RPMI8226 (cell line): Measurements from ENCODE around the gene CLC.
"Not testable (repeated sequence)": the region's sequence is repeated elsewhere in the genome, so short reads cannot be mapped to it uniquely, and the experiment has no call there.

ENCODE experiments used
- DNase-seq: peaks from one replicate; pipeline ENCODE4 v3.0.0-alpha.2; 2015

CLC gene

DNA sequence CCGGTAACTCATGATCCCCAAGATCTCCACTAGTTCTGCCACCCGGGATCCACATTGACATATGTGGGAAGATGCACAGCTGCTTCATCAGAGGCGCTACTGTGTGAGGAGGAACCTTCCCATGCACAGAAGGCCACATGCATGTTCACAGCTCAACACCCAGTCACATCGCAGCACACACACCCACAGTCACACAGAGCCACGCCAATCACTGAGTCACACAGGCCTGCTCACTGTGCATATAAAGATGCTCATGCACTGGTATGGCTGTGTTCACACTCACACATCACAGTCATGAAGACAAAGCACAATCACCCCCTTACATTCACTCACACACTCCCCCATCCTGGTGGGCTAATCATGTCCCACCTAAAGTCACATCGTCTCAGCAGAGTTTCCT, 9.8 kb downstream of the CLC start:
- no peak for DNase-seq

DNA sequence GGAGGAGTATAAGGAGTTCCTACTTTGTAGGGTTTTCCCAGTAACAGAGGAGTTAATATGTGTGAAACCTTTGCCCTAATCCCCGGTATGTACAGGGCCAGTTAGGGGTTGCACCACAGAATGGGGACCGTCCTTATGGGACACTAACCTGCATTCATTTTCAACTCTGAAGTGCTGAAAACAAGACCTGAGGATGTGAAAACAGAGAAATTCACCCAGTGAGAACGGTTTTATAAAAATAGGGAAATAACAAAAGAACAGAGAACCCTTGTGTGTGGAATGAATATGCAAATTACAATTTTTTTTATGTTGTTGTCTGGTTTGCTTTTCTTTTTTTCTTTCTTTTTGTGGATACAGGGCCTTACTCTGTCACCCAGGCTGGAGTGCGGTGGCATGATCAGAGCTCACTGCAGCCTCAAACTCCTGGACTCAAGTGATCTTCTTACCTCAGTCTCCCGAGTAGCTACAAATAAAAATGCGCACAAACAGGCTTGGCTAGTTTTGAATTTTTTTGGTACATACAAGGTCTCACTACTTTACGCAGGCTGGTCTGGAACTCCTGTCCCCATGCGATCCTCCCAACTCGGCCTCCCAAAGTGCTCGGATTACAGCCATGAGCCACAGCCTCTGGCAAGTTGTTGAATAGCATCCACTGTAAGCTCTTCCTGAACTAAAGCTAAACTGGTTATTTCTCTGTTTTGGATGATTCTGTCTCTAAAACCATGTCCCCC, 10.6 kb downstream of the CLC start:
- DNase-seq: no peak

DNA sequence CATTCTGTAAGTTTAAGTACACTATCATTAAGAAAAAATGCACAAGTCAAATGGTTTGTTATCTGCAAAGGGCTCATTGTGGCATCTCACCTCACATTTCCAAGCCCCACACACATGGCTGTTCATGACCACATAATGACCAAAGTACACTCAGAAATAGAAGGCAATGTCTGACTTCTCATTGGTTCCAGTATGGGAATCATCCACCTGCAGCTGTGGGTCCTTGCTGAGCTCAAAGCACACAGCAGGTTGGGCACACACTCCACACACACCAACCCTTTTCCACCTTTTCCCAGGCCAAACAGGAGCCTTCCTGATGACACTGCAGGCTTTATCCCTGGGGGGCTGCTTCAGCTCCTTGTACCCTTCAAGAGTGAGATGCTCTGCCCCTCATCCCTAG, 11.8 kb downstream of the CLC start:
- DNase-seq: no peak

DNA sequence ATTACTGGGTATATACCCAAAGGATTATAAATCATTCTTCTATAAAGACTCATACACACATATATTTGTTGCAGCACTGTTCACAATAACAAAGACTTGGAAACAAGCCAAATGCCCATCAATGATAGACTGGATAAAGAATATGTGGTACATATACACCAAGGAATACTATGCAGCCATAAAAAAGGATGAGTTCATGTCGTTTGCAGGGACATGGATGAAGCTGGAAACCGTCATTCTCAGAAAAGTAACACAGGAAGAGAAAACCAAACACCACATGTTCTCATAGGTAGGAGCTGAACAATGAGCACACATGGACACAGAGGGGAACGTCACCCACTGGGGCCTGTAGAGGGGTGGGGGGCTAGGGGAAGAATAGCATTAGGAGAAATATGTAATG, 17.7 kb downstream of the CLC start:
- DNase-seq: not testable (repeated sequence)

DNA sequence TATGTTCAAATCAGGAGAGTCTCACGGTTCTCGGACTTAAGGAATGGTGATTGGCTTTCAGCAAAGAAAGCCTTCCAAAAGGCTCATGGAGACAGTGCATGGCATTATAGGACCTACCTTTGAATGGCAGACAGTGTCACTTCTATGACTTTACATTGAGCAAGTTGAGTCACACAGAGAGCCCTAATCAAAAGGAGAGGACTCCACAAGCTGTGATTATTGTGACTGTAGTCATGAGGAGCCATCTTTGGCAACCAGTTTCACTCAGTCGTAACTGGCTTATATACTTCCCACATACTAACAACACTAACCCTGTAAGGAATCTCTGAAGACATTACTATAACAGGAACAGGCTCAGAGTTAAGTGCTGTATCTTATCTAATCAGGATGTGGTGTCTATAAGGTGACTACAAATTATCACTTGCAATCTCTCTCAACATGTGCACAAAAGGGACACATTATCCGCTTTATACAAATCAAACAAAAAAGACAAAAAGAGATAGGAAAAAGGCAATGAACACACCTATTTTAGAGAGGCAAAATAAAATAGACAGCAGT, 27.4 kb downstream of the CLC start:
- no peak for DNase-seq

DNA sequence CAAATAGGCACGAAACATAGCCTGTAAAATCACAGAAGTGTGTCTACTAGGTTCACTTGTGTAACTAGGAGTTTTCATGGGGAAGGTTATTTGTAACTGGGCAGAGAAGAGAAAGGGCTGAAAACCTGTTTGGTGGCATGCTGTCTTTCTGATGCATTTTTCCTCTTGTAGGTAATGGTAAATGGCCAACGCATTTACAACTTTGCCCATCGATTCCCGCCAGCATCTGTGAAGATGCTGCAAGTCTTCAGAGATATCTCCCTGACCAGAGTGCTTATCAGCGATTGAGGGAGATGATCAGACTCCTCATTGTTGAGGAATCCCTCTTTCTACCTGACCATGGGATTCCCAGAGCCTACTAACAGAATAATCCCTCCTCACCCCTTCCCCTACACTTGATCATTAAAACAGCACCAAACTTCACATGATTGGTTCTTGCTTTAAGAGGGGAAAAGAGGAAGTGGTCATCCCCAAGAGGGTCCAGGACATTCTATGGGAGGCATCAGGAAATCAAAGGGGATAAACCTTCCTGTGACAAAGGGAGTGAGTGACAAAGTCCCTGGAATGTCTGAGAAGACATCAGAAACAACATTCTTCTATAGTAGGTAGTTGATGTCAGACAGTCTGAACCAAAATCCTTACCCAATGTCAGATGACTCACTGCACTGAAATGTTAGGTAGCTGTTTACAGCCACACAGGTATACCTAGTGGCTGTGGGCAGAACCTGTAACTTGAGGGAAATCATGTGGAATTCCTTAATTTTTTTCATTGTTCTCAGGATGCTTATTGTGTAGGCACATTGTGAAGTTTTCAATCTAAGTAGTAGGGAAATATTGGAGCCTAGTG, 28.6 kb downstream of the CLC start:
- DNase-seq: no peak

DNA sequence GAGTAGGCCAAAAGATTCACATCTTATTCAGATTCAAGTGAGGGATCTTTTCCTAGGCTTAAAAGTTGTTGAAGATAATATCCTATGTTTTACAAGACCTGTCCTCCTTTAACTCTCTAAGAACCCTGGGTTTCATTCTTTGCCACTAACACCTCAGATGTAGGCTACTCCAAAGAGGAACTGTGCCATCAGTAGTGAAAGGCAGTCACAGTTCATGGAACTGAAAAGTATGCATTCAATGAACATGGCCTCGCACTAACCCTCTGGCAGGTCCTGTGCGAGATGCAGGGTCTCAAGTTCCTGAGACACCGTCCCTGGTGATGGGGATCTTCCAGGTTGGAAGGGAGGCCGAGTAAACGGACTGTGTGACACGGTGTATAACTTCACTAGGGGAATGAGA, 29.2 kb downstream of the CLC start:
- no peak for DNase-seq

DNA sequence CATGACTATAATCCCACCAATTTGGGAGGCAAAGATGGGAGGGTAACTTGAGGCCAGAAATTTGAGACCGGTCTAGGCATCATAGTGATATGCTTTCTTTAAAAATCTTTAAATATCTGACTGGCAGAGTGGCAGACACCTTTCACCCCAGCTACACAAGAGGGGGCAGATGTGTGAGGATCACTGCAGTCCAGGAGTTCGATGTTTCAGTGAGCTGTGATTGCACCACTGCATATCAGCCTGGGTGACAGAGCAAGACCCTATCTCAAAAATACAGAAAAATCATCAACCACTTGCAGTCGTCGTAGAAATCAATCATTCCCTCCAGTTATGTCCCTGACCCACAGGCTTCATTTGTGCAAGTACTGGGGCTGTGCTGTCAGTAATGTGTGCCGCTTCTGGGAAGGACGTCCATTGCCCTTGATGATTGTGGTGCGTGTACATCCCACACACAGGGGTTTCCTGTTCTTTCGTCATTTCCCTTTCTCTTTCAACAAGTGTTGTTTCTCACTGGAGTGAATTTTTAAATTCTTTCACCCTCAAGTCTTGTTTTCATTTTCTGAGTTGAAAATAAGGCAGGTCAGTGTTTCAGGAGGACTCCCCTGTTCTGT, 32.1 kb downstream of the CLC start:
- DNase-seq: no peak

DNA sequence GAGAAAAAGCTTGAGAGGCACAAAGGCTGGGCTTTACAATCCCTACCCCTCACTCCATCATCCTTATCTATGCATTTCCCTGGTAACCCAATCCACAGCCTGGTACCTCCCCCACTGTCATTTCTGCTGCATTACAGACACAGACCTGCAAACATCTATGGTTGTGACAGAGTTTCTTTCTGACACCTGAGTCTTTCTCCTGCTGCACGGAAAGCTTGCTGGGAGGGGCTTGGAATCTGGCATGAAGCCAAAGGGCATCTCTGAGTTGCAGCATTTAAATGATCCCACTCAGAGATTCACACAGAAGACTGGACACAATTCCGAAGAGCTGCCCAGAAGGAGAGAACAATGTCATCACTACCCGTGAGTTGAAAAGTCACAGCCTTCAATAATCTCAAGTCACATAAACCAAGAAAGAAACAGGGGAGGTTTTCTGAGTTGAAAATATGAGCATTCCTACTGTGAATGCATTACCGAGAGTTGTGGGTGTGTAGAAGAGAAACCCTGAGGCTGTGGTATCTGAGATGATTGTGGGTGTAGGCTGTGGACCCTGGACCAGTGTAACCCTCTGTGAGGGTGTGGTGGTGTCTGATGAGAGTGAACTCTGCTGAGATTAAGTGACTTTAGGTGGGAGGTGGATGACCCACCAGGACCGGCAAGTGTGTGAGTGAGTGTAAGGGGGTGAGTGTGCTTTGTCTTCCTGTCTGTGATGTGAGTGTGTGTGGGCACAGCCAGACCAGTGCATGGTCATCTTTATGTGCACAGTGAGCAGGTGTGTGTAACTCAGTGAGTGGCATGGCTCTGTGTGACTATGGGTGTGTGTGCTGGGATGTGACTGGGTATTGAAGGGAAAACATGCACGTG, 33.4 kb downstream of the CLC start, which contains the start of gene LGALS14:
TSS of gene LGALS14 (plus strand) at position 301 of the 864 bp plus-strand sequence. CDS start at position 349, 48 bp downstream.
- peak; percentile 5 for DNase-seq

DNA sequence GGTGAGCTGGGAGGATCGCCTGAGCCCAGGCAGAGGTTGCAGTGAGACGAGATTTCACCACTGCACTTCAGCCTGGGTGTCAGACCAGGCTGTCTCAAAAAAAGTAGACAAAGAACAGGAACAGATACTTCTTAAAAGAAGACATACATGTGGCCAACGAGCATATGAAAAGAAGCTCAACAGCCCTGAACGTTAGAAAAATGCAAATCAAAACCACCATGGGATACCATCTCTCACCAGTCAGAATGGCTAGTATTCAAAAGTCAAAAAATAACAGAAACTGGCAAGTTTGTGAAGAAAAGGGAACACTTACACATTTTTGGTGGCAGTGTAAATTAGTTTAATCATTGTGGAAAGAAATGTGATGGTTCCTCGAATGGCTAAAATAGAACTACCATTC, 36.5 kb downstream of the CLC start:
- DNase-seq: no peak

DNA sequence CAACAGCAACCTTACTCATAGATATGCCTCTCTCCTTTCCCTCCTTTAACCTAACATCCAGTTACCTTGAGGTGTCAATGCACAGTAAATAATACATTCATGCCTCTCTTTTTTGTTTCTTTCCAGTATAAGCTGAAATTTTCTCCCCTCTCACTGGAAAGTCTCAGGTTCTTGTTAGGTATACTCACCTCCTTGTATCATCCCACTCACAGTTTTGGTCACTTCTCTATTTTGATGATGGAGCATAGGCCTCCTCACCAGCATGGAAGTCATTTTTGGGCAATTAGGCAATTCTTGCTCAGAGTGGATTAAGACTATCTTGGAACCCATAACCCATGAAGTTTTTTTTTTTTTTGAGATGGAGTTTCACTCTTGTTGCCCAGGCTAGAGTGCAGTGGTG, 39.3 kb downstream of the CLC start:
- DNase-seq: no peak

DNA sequence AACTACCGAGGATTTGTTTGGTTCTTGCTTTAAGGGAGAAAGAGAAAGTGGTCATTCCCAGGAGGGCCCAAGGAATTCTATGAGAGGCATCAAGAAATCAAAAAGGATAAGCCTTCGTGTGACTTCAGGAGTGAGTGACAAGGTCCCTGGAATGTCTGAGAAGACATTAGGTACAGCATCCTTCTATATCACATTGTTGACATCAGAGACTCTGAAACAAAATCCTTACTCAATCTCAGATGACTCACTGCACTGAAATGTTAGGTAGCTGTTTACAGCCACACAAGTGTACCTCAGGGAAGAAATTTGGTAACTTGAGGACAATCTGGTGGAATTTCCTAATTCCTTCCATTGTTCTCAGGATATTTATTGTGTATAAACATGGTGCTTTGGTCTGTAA, 41.4 kb downstream of the CLC start:
- no peak for DNase-seq

DNA sequence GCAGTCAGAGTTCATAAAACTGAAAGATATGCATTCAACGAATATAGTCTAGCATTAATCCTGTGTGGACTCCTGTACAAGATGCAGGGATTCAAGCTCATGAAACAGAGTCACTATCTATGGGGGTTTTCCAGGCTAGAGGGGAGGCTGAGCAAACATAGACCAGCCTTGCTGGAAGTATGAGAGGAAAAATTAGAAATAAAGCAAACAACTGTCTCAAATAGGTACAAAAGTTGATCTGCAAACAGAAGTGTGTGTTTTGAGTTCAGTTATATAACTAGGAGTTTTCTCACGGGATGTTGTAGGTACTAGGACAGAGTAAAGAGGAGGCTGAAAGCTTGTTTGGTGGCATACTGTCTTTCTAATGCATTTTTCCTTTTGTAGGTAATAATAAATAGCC, 42.1 kb downstream of the CLC start:
- DNase-seq: no peak

DNA sequence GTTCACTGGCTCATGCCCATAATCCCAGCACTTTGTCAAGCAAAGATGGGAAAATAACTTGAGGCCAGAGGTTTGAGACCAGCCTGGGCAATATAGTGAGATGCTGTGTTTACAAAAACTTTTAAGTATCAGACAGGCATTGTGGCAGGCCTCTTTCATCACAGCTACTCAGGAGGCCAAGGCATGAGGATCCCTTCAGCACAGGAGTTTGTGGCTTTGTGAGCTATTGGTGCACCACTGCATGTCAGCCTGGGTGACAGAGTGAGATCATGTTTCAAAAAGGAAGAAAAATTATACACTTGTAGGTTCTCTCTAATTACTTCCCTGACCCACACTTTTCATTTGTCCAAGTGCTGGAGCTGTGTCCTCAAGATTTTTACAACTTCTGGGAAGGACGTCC, 45.0 kb downstream of the CLC start:
- DNase-seq: no peak

DNA sequence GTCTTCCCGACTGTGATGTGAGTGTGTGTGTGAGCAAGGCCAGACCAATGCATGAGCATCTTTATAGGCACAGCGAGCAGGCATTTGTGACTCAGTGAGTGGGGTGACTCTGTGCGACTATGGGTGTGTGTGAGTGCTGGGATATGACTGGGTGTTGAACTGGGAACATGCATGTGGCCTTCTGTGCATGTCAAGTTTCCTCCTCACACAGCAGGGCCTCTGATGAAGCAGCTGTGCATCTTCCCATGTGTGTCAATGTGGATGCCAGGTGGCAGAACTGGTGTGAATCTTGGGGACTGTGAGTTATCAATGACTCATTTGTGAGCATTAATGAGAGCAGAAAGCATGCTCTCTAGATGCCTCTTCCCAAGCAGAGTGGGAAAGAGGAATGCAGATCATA, 45.7 kb downstream of the CLC start:
- no peak for DNase-seq

DNA sequence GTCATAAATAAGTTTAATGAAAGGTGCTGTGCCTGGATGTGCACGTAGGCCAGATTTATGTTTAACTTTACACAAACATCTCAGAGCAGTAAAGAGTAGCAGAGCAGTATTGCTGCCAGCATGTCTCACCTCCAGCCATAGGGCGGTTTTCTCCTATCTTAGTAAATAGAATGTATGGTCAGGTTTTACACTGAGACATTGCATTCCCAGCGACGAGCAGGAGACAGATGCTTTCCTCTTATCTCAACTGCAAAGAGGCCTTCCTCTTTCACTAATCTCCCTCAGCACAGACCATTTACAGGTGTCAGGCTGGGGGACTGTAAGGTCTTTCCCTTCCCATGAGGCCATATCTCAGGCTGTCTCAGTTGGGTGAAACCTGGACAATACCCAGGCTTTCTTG, 49.2 kb downstream of the CLC start:
- DNase-seq: not testable (repeated sequence)

DNA sequence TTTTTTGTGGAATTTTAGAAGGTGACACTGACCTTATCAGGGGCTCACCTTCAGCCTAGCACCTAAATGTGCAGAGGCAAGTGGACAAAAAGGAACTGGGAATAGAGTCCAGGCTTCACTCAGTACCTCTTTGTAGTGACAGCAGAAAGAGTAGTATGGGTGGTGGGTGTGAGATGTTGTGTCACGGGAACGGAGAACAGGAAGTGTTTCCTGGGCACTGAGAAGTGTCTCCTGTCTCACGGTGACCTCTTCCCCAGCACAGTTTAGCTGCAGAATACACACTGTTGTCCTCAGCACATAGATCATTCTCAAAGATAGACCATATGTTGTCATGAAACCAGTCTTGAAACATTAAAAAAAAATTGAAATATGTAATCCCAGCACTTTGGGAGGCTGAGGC, 51.1 kb downstream of the CLC start:
- DNase-seq: no peak

DNA sequence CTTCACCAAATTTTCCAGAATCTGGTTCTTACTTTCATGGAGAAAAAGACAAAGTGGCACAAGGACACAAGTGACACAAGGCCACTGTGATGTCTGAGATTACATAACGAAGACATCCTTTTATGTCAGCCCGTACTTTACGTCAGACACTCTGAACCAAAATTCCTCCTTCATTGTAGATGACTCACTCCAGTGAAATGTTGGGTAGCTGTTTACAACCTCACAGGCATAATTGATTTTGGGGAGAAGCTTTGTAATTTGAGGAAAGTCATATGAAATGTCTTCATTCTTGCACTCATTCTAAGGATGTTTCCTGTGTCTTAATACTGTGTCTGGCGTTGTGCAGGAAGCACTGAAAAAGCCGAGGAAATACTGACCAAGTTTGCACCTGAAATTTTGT, 53.6 kb downstream of the CLC start:
- DNase-seq: no peak

DNA sequence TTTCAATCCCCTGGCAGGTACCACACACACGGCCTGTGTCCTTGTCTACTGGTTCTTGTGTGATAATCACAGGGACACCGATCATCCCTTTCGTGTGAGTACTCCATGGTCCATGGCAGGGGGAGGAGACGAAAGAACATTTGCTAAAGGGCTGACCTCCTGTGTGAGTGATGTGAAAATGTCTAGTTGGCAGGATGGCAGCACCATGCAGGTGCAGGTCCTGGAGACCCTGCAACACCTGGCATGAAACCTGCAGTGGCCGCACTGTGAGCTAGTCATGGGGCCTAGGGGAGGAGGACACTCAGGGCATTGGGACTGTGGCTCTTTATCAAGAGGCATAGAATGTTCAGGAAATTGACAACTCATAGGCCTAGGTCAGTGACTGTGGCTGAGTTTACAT, 56.4 kb downstream of the CLC start:
- DNase-seq: peak; percentile 71
